ENCODE measurements around the gene GADL1.
A peak's percentile ranks its signal among the peaks of the same experiment; 100 is the strongest.

The GADL1 gene

GRCh38 chr3:30723211-30723610, 171.2 kb downstream of the GADL1 start:
- DNase-seq (ENCODE audit: low read depth): no peak

GRCh38 chr3:30721314-30721634, 173.2 kb downstream of the GADL1 start:
- DNase-seq (ENCODE audit: low read depth): no peak

- peak; percentile 38 for DNase-seq (ENCODE audit: low read depth)
Measured at GRCh38 chr3:30720586-30721313, 173.7 kb downstream of the GADL1 start.

DNA sequence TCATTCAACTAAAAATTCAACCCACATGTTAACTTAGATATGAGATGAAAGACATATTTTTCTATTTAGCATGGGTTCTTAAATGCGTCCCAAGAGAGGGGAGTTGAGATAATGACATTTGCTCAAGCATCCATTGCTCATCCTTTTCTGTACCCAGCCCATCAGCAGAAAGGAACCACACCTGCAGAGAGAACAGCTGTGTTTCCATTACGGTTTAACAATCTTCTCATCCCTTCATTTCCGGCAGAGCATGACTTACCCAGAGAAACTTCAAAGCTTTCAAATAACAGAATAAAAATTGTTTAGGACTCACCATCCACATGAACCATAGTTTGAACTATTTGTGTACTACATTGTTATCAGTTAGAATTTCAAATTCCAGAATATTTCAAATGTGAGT, 174.9 kb downstream of the GADL1 start:
- DNase-seq (ENCODE audit: low read depth): no peak

GRCh38 chr3:30713885-30714503, 180.5 kb downstream of the GADL1 start:
- DNase-seq (ENCODE audit: low read depth): no peak

DNA sequence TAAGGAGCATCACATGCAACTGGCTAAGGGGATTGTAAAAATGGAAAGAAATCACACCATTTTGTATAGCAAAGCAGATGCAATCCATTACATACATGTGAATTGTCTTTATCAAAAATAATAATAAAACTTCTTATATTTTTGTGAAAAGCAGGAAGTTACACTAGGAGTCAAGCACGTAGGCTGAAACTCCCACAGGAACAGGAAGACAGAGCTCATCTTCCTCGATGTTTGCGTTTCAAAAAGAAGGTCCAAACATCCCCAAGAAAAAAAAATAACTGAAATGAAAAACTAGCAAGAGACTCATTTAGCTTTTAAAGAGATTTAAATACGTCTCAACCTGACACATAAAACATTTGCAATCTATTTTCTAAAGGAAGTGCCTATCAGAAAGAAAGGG, 181.5 kb downstream of the GADL1 start:
- no peak for DNase-seq (ENCODE audit: low read depth)

GRCh38 chr3:30711867-30712266, 182.6 kb downstream of the GADL1 start:
- no peak for DNase-seq (ENCODE audit: low read depth)

- no peak for DNase-seq (ENCODE audit: low read depth)
Measured at GRCh38 chr3:30711151-30711550, 183.3 kb downstream of the GADL1 start.

GRCh38 chr3:30710017-30710416, 184.4 kb downstream of the GADL1 start:
- DNase-seq (ENCODE audit: low read depth): no peak

DNA sequence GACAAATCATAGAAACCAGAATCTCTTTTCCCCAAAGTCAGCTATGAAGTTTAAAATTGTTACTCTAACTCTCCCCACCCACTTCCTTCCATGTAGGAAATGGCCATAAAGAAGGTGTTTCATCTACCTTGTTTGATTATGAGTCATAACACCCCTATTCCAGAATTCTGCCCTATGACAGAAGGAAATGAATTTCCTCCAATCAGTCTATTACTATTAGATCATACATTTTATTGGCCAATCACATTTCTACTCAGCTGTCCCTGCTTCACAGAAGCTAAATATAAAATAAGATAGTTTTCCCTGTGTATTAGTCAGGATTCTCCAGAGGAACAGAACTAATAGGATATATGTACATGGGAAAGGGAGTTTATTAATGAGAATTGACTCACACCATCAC, 186.0 kb downstream of the GADL1 start:
- DNase-seq (ENCODE audit: low read depth): no peak

DNA sequence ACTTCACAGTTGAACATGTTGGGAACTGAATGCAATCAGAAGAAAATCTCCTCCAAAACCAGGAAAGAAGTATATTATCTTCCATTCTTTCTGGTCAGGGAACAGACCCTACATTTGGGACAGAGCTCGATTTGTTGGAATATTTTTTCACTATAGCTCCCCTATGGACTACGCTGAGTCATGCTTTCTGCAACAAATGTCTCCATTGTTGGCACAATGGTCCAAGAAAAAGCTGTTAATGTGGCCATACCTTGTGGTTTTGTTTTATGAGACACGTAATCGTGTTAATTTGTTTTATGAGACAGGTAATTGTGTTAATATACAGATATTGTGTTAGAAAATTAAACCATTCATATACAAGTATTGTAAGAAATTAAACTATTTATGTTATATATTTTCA, 186.6 kb downstream of the GADL1 start:
- DNase-seq (ENCODE audit: low read depth): no peak

DNA sequence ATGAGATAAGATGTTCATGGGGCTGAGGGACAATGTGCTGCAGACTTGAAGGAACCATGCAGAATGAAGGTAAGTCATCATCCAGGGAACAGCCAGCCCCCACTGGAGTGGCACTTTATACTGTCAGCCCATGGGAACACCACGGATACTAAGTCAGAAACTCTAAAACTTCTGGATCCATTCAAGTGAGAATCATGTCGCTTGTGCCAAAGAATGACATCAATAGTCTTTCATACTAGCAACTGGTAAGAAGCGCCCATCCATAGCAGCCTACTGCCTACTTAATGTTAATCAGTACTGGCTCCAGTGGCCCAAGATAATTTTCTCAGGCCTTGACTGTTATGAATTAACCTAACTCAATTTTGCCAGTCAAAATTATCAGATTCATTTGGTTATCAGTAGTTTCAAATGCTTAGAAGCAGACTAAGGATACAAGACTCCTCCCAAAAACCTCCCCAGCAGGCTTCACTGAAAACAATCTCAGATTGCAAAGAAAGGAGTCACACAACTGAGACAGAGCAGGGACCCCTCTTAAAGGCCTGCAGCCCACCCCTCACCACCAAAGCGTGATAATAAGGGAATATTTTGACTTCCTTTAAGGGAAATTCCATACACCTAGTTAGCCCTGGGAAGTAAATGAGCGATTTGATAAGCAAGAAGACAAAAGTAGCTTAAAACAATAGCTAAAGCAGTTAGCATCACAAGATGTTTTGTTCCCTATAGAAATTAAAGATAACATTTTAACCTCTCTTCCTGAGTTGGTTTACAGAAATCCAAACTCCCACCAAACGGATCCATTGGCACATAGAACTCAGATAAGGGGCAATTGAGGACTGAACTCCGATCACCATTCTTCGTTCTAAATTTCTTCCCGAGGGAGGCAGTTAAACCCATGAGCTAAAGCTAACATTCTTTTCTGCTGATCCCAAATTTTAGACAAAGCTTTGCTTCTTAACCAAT, 189.2 kb downstream of the GADL1 start:
- no peak for DNase-seq (ENCODE audit: low read depth)

GRCh38 chr3:30702828-30703397, 191.5 kb downstream of the GADL1 start:
- DNase-seq (ENCODE audit: low read depth): no peak

- no peak for DNase-seq (ENCODE audit: low read depth)
Measured at GRCh38 chr3:30702038-30702827, 192.2 kb downstream of the GADL1 start.

DNA sequence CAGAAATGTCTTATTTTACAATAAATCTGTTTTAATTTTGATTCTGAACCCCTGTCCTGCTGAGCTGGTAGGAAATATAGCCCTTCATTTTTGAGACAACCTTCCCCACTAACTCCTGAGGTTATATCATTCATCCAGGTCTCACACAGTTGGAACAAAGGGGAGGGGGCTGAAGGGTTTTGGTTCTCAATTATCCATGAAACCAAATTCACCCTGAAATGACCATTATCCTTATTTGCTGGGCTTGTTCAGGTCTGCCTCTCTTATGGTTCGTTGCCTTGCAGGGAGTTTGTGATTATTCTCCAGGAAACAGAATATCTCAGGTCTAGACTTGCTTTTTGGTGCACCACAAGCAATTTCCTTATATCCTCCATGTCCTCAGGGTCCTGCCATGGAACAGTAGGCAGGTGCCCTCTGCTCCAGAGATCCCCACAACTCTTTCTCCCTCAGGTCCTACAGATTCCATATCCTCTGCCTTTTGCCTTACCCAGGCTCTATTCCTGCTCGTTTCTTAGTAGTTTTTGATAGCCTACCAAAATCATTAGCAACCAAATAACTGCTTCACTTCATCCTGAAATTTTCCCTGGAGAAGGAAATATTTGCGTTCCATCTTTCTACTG, 193.6 kb downstream of the GADL1 start:
- DNase-seq (ENCODE audit: low read depth): no peak

GRCh38 chr3:30699927-30700326, 194.5 kb downstream of the GADL1 start:
- no peak for DNase-seq (ENCODE audit: low read depth)

DNA sequence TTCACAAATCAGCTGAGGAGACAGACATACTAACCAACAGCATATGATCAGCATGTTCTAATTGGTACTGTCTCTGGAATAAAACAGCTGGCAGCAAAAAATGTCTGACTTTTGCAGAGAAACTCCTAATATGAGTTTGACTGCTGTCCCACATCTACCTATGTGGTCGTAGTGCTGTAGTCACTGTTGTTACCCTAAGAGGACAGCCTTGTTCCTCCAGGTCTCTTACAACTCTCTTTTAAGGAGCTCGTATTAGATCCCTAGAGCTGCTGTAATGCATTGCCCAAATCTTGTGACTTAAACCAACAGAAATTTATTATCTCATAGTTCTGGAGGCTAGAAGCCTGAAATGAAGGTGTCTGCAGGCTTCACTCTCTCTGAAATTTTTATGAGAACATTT, 195.9 kb downstream of the GADL1 start:
- DNase-seq (ENCODE audit: low read depth): no peak

GRCh38 chr3:30696896-30697295, 197.6 kb downstream of the GADL1 start:
- DNase-seq (ENCODE audit: low read depth): no peak

DNA sequence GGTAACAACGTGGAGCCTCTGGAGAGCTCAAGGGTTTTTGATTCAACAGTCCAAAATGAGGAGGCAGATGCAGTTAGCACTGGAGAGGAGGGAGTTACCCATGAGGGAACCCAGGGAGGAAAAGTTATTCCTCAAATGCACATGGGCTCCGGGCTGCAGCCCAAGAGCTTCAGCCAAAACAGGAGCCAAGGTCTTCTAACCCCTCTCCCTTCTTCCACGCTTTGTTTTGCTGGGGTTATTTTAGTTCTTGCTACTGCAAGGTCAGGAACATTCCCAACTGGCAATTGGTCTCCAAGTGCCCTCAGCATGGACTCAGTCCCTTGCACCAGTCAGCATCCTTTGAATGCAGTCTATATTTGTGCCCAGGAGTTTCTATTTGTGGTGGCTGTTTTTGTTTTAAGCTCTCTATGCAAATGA, 198.1 kb downstream of the GADL1 start:
- DNase-seq (ENCODE audit: low read depth): no peak

DNA sequence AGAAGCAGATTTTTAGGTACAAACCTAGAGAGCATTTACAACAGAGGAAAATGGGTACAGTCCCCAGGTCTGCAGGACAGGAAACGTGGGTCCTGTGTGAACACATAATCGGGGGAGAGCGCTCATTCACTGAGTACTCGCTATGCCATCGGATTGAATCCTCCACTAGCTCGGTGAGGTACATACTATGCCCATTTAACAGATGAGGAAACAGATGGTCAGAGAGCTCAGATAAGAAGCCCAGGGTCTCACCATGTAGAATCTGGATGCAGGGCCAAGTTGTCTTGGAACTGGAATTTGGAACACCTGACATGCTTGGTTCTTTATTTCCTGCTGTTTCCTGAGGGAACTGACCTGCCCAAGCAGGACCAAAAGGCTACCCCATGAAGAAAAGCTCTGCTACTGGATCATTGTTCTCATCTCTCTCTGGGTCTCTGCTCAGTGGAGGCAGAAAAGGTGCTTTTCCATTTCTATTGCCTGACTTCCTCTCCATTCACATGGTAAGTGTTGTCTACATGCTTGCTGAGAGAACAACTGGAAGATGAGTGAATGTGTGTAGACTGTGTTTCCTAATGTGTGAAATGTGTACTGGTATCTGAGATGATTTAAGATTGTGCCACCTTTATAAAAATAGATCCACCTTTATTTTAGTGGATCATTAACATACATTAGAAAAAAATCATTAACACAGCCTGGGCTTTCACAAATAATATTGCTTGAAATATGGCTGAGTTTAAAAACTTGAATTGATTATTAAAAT, 199.0 kb downstream of the GADL1 start:
- DNase-seq (ENCODE audit: low read depth): no peak

DNA sequence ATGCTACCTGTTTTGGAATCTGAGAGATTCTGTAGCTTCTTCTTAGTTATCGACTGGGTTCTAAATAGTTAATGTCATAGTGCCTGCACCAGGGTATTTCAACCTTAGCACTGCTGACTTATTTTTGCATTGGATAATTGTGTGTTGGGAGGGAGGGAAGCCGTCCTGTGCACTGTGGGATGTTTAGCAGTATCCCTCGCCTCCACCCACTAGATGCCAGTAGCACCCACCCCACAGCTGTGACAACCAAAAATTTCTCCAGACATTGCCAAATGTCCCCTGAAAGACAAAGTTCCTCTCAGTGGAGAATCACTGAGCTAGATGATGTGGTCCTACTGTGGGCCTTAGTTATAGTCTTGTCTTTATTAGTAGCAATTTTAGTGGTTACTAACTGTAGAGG, 199.8 kb downstream of the GADL1 start:
- no peak for DNase-seq (ENCODE audit: low read depth)

All from fibroblast of gingiva (primary cell).